NCI-H524 (cell line): ENCODE measurements around the gene GEN1.

ENCODE experiments used
- DNase-seq, 2 experiments: peaks; one replicate each; lab custom pipeline; 2025; lab: John Stamatoyannopoulos, UW

The GEN1 gene

GRCh38 chr2:17753803-17754663 lies at the start of gene GEN1, which contains the start of gene SMC6:
Gene GEN1, plus strand, starts transcription at chr2:17754138. Its CDS starts 5,806 bp downstream, at chr2:17759944.
Gene SMC6, minus strand, starts transcription at chr2:17753810. Its CDS starts 7,864 bp downstream, at chr2:17745946.
- DNase-seq, result peak; percentile 96

GRCh38 chr2:17706845-17707244 lies 47.1 kb upstream of the GEN1 start:
- DNase-seq, result no peak

GRCh38 chr2:17708501-17708900 lies 45.4 kb upstream of the GEN1 start:
- no peak for DNase-seq

- DNase-seq, result no peak
Measured at GRCh38 chr2:17709897-17710296, 44.0 kb upstream of the GEN1 start.

GRCh38 chr2:17710547-17711248 lies 43.2 kb upstream of the GEN1 start:
- DNase-seq, result no peak

GRCh38 chr2:17713291-17713690 lies 40.6 kb upstream of the GEN1 start:
- DNase-seq, result no peak

- DNase-seq, result peak in 1 of 2 experiments; percentile 12
Measured at GRCh38 chr2:17717666-17718065, 36.3 kb upstream of the GEN1 start.

- DNase-seq, result no peak
Measured at GRCh38 chr2:17718689-17719088, 35.2 kb upstream of the GEN1 start.

GRCh38 chr2:17719562-17720371 lies 34.2 kb upstream of the GEN1 start:
- DNase-seq, result peak in 1 of 2 experiments; percentile 24

- DNase-seq, result no peak
Measured at GRCh38 chr2:17728210-17728609, 25.7 kb upstream of the GEN1 start.

GRCh38 chr2:17729880-17730279 lies 24.1 kb upstream of the GEN1 start:
- DNase-seq, result no peak

- DNase-seq, result no peak
Measured at GRCh38 chr2:17733599-17733998, 20.3 kb upstream of the GEN1 start.

- DNase-seq, result no peak
Measured at GRCh38 chr2:17735864-17736263, 18.1 kb upstream of the GEN1 start.

- DNase-seq, result no peak
Measured at GRCh38 chr2:17736989-17737388, 16.9 kb upstream of the GEN1 start.

- DNase-seq, result no peak
Measured at GRCh38 chr2:17740203-17740602, 13.7 kb upstream of the GEN1 start.

- DNase-seq, result no peak
Measured at GRCh38 chr2:17747684-17748452, 6.1 kb upstream of the GEN1 start.

GRCh38 chr2:17748745-17749144 lies 5.2 kb upstream of the GEN1 start:
- no peak for DNase-seq

- DNase-seq, result no peak
Measured at GRCh38 chr2:17749753-17750438, 4.0 kb upstream of the GEN1 start.

GRCh38 chr2:17752246-17752645 lies 1.7 kb upstream of the GEN1 start:
- no peak for DNase-seq

- peak; percentile 20 to 59 for DNase-seq
Measured at GRCh38 chr2:17752892-17753802, 791 bp upstream of the GEN1 start.
